Suppressor macrophage (primary cell): Measurements from ENCODE around the gene C1QTNF9.
"Not testable (repeated sequence)": the region's sequence is repeated elsewhere in the genome, so short reads cannot be mapped to it uniquely, and the experiment has no call there.

ENCODE experiments used
- DNase-seq, 4 experiments: peaks; one replicate each; pipeline ENCODE4 v3.0.0-alpha.2; 2020 to 2022

The C1QTNF9 gene

GRCh38 chr13:24282256-24282655, 27.1 kb upstream of the C1QTNF9 start:
- peak in 2 of 4 experiments; percentile 57 to 68 for DNase-seq

- no peak for DNase-seq
Observed at GRCh38 chr13:24284889-24285565, 24.4 kb upstream of the C1QTNF9 start.

- DNase-seq: no peak
Observed at GRCh38 chr13:24286624-24287023, 22.8 kb upstream of the C1QTNF9 start.

GRCh38 chr13:24287748-24288287, 21.6 kb upstream of the C1QTNF9 start:
- peak in 2 of 4 experiments; percentile 22 to 41 for DNase-seq

- DNase-seq: peak; percentile 68 to 89 (median 74)
Observed at GRCh38 chr13:24288870-24289269, 20.5 kb upstream of the C1QTNF9 start.

- DNase-seq: no peak
Observed at GRCh38 chr13:24290280-24290932, 19.0 kb upstream of the C1QTNF9 start.

- no peak for DNase-seq
Observed at GRCh38 chr13:24292481-24292880, 16.9 kb upstream of the C1QTNF9 start.

GRCh38 chr13:24293746-24294145, 15.6 kb upstream of the C1QTNF9 start:
- no peak for DNase-seq

GRCh38 chr13:24299488-24300114, 9.8 kb upstream of the C1QTNF9 start:
- DNase-seq: no peak

- DNase-seq: no peak
Observed at GRCh38 chr13:24301434-24301833, 7.9 kb upstream of the C1QTNF9 start.

GRCh38 chr13:24301911-24302310, 7.5 kb upstream of the C1QTNF9 start:
- no peak for DNase-seq

- no peak for DNase-seq
Observed at GRCh38 chr13:24304620-24305019, 4.8 kb upstream of the C1QTNF9 start.

- no peak for DNase-seq
Observed at GRCh38 chr13:24306632-24307031, 2.7 kb upstream of the C1QTNF9 start.

- no peak for DNase-seq
Observed at GRCh38 chr13:24307211-24308067, 1.9 kb upstream of the C1QTNF9 start.

- no peak for DNase-seq
Observed at GRCh38 chr13:24308068-24308445, 1.3 kb upstream of the C1QTNF9 start.

GRCh38 chr13:24308488-24309020, 826 bp upstream of the C1QTNF9 start:
- DNase-seq: no peak

- no peak for DNase-seq
Observed at GRCh38 chr13:24313439-24313838, 4.1 kb downstream of the C1QTNF9 start.

GRCh38 chr13:24317835-24318234, 8.5 kb downstream of the C1QTNF9 start:
- not testable (repeated sequence) for DNase-seq

GRCh38 chr13:24318878-24319277, 9.5 kb downstream of the C1QTNF9 start:
- not testable (repeated sequence) for DNase-seq

- DNase-seq: not testable (repeated sequence)
Observed at GRCh38 chr13:24319641-24320040, 10.3 kb downstream of the C1QTNF9 start.

GRCh38 chr13:24321416-24321815, 12.0 kb downstream of the C1QTNF9 start:
- DNase-seq: not testable (repeated sequence)

GRCh38 chr13:24322470-24322869, 13.1 kb downstream of the C1QTNF9 start:
- not testable (repeated sequence) for DNase-seq
